ENCODE data around the gene MFN1. TPM values are rescaled to one million over a fixed set of nuclear protein-coding genes. Genes with fewer than 3 reads are reported as not detected.

MFN1 gene
- total and polyA plus RNA-seq, 7 donors: 14.6 to 42.9 (median 34.5) TPM

GRCh38 chr3:179436517-179436916, 89.0 kb downstream of the MFN1 start:
- Histone ChIP-seq H3K27ac (no peak overlapping the region), H3K4me1 (peaks cover 4% of the 10 kb centered on the region), H3K27me3 (ENCODE audit: insufficient read depth in 3 of 3, low read length in 2 of 3) (no peaks in the 10 kb centered on the region), H3K4me3 (no peak overlapping the region), H3K9me3 (no peaks in the 10 kb centered on the region), H3K36me3 (ENCODE audit: insufficient read depth in 1 of 2, low read depth in 1 of 2) (no peaks in the 10 kb centered on the region)
- no peak for DNase-seq
- TF ChIP-seq CTCF (IDR thresholded peaks at IDR 0.05): no peak
- WGBS, 3 donors: 57 to 69% (median 60%) methylated on average over 3 of the region's 3 CpGs
- intact Hi-C loops (cut with DNase I): no loop called here
- ATAC-seq: no peak

- Histone ChIP-seq H3K27ac (no peak overlapping the region), H3K4me3 (no peak overlapping the region), H3K36me3 (ENCODE audit: insufficient read depth in 1 of 2, low read depth in 1 of 2) (no peaks in the 10 kb centered on the region), H3K9me3 (no peaks in the 10 kb centered on the region), H3K4me1 (no peaks in the 10 kb centered on the region), H3K27me3 (ENCODE audit: insufficient read depth in 3 of 3, low read length in 2 of 3) (no peaks in the 10 kb centered on the region)
- ATAC-seq (no peak), DNase-seq (no peak)
- TF ChIP-seq CTCF (IDR thresholded peaks at IDR 0.05): no peak
- intact Hi-C loops (cut with DNase I): no loop called here
- 73 to 74% (median 74%) methylated on average over 5 of the region's 5 CpGs for WGBS, 3 donors
These were observed 91.3 kb downstream of the MFN1 start for GRCh38 chr3:179438841-179439240.

Other genes starting within 250 kb of the MFN1 start
- gene PIK3CA, start 199.4 kb upstream of the MFN1 start, total RNA-seq: 10 to 100 TPM; 18.7 to 24.4 (median 20.0) TPM
- gene PIK3CA, start 199.4 kb upstream of the MFN1 start, polyA plus RNA-seq: 10 to 100 TPM in 1 of 3 donors, 1 to 10 TPM in 2; 5.6 to 17.3 (median 6.6) TPM
- 1 to 10 TPM in 1 of 4 donors, under 1 TPM in 3; 0.44 to 1.6 (median 0.62) TPM for gene KCNMB3, start 96.6 kb upstream of the MFN1 start, total RNA-seq
- under 1 TPM; 0.65 to 0.85 (median 0.72) TPM for gene KCNMB3, start 96.6 kb upstream of the MFN1 start, polyA plus RNA-seq
- gene ZNF639, start 24.7 kb upstream of the MFN1 start, total RNA-seq: 10 to 100 TPM; 22.9 to 30.7 (median 27.9) TPM
- 10 to 100 TPM; 16.2 to 45.4 (median 25.8) TPM for gene ZNF639, start 24.7 kb upstream of the MFN1 start, polyA plus RNA-seq
- 1 to 10 TPM; 2.9 to 6.5 (median 4.6) TPM for gene GNB4, start 103.8 kb downstream of the MFN1 start, total RNA-seq
- gene GNB4, start 103.8 kb downstream of the MFN1 start, polyA plus RNA-seq: 1 to 10 TPM in 2 of 3 donors, under 1 TPM in 1; 0.83 to 2.1 (median 1.3) TPM
- gene ACTL6A, start 215.2 kb downstream of the MFN1 start, total RNA-seq: 10 to 100 TPM; 10.2 to 12.6 (median 11.0) TPM
- 10 to 100 TPM; 13.5 to 22.5 (median 14.9) TPM for gene ACTL6A, start 215.2 kb downstream of the MFN1 start, polyA plus RNA-seq